HepG2 (cell line): ENCODE measurements around the gene UBQLN4. TPM values are rescaled to one million over a fixed set of nuclear protein-coding genes. Genes with fewer than 3 reads are reported as not detected.

Source experiments
- ARID5B ChIP-seq: IDR thresholded peaks from 2 replicates; pipeline ENCODE4 v1.4.0; 2020; ENCODE audit warnings: mild to moderate bottlenecking, missing genetic modification reagents
- CAMTA2 ChIP-seq: sonication (generic); formaldehyde crosslinking; IDR thresholded peaks from 2 replicates; pipeline ENCODE4 v1.4.0; 2020; ENCODE audit warnings: mild to moderate bottlenecking, missing genetic modification reagents, borderline replicate concordance
- MAFK ChIP-seq, 2 experiments: IDR thresholded peaks in 1 of 2; conservative IDR thresholded peaks in 1 of 2; 2 replicates each; pipeline ENCODE4 v1.6.1; 2011; ENCODE audit warnings: improper control_type of control experiment in 2 of 2, low read length in 2 of 2
- SOX5 ChIP-seq: IDR thresholded peaks from 2 replicates; pipeline ENCODE4 v1.6.1; 2016; ENCODE audit warnings: borderline replicate concordance
- ZNF670 ChIP-seq: sonication (generic); formaldehyde crosslinking; IDR thresholded peaks from 2 replicates; pipeline ENCODE4 v1.8.0; 2022; ENCODE audit warnings: mild to moderate bottlenecking, missing genetic modification reagents, borderline replicate concordance
- polyA plus RNA-seq, 8 experiments: library from polyadenylated mRNA; depleted of rRNA in 3 of 8; stranded (reverse) in 7 of 8; unstranded in 1 of 8; fragments of >200 nt; fragmentation: Illumina TruSeq in 4 of 8; extraction: Trizol in 4 of 8; gene quantifications; 2 replicates each; pipeline versions ENCODE4 v1.2.1 to v1.2.3, GENCODE V29; 2011 to 2016; ENCODE audit warnings: low read depth in 4 of 8, missing spikeins in 1 of 8, mixed read lengths in 1 of 8; ENCODE audit not compliant: insufficient read depth in 1 of 8
- total RNA-seq, 5 experiments: library from RNA; depleted of rRNA; stranded (reverse); fragments of >200 nt; fragmentation: Illumina TruSeq; extraction: Trizol; gene quantifications; 2 replicates each; pipeline ENCODE4 v1.2.3, GENCODE V29; 2016; ENCODE audit warnings: low read depth in 1 of 5
- TF ChIP-seq, protein P1 (sequence below), 2 experiments: fragments of 450-650 bp in 1 of 2; sonication (generic) in 1 of 2; formaldehyde crosslinking; IDR thresholded peaks; 2 replicates each; pipeline versions ENCODE4 v1.5.0 to v1.8.0; 2020 to 2022; ENCODE audit warnings: mild to moderate bottlenecking in 1 of 2, missing genetic modification reagents in 1 of 2

The UBQLN4 gene
- total and polyA plus RNA-seq, 2 of the 13 experiments (the other 11 are each of a cell fraction or from before 2014, with no cell fraction given): 31.5 to 39.8 TPM

GRCh38 chr1:156086256-156086662, 32.7 kb upstream of the UBQLN4 start (continued):
- TF ChIP-seq, protein P1, sequence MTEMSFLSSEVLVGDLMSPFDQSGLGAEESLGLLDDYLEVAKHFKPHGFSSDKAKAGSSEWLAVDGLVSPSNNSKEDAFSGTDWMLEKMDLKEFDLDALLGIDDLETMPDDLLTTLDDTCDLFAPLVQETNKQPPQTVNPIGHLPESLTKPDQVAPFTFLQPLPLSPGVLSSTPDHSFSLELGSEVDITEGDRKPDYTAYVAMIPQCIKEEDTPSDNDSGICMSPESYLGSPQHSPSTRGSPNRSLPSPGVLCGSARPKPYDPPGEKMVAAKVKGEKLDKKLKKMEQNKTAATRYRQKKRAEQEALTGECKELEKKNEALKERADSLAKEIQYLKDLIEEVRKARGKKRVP (CRISPR knock-in tag; IDR thresholded peaks at IDR 0.05): peak in 1 of 2 experiments; percentile 42; a peak in 1 of 4 replicates
- TF ChIP-seq ZNF670: peak; percentile 82; the same call in 1 of the 2 replicates
- peak; percentile 93 for TF ChIP-seq ARID5B
- no peak for TF ChIP-seq MAFK (conservative IDR thresholded peaks at IDR 0.05 in 1 of 2, IDR thresholded peaks at IDR 0.05 in 1 of 2; ENCODE audit: low read length in 2 of 2)
- peak; percentile 100 for TF ChIP-seq SOX5
- no peak for TF ChIP-seq CAMTA2 (CRISPR knock-in tag)
